ENCODE measurements around the gene RAPGEF1.

Gene RAPGEF1

GRCh38 chr9:131623655-131624330 is 116.1 kb downstream of the RAPGEF1 start:
- no peak for TF ChIP-seq SIN3A (IDR thresholded peaks at IDR 0.05; ENCODE audit: borderline replicate concordance, insufficient read depth, low read length)
- TF ChIP-seq, protein P1, sequence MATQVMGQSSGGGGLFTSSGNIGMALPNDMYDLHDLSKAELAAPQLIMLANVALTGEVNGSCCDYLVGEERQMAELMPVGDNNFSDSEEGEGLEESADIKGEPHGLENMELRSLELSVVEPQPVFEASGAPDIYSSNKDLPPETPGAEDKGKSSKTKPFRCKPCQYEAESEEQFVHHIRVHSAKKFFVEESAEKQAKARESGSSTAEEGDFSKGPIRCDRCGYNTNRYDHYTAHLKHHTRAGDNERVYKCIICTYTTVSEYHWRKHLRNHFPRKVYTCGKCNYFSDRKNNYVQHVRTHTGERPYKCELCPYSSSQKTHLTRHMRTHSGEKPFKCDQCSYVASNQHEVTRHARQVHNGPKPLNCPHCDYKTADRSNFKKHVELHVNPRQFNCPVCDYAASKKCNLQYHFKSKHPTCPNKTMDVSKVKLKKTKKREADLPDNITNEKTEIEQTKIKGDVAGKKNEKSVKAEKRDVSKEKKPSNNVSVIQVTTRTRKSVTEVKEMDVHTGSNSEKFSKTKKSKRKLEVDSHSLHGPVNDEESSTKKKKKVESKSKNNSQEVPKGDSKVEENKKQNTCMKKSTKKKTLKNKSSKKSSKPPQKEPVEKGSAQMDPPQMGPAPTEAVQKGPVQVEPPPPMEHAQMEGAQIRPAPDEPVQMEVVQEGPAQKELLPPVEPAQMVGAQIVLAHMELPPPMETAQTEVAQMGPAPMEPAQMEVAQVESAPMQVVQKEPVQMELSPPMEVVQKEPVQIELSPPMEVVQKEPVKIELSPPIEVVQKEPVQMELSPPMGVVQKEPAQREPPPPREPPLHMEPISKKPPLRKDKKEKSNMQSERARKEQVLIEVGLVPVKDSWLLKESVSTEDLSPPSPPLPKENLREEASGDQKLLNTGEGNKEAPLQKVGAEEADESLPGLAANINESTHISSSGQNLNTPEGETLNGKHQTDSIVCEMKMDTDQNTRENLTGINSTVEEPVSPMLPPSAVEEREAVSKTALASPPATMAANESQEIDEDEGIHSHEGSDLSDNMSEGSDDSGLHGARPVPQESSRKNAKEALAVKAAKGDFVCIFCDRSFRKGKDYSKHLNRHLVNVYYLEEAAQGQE (IDR thresholded peaks at IDR 0.05; ENCODE audit: insufficient read depth in 1 of 2, low read depth in 2 of 2, low read length in 2 of 2) = no peak
- no peak for TF ChIP-seq TAF1 (IDR thresholded peaks at IDR 0.05; ENCODE audit: borderline replicate concordance, insufficient read depth, low read length)
- no peak for TF ChIP-seq FOXP2 (optimal IDR thresholded peaks at IDR 0.05; ENCODE audit: borderline replicate concordance, extremely low read depth, extremely low read length, insufficient read depth)
- no peak for TF ChIP-seq POLR2AphosphoS5 (IDR thresholded peaks at IDR 0.05; ENCODE audit: low read depth, low read length)

- TF ChIP-seq POLR2AphosphoS5 (IDR thresholded peaks at IDR 0.05; ENCODE audit: low read depth, low read length) (no peak), TAF1 (IDR thresholded peaks at IDR 0.05; ENCODE audit: borderline replicate concordance, insufficient read depth, low read length) (no peak), SIN3A (IDR thresholded peaks at IDR 0.05; ENCODE audit: borderline replicate concordance, insufficient read depth, low read length) (no peak), FOXP2 (optimal IDR thresholded peaks at IDR 0.05; ENCODE audit: borderline replicate concordance, extremely low read depth, extremely low read length, insufficient read depth) (no peak)
- TF ChIP-seq, protein P1 (IDR thresholded peaks at IDR 0.05; ENCODE audit: insufficient read depth in 1 of 2, low read depth in 2 of 2, low read length in 2 of 2) = no peak
Measured at GRCh38 chr9:131622523-131622922, 117.4 kb downstream of the RAPGEF1 start.

DNA sequence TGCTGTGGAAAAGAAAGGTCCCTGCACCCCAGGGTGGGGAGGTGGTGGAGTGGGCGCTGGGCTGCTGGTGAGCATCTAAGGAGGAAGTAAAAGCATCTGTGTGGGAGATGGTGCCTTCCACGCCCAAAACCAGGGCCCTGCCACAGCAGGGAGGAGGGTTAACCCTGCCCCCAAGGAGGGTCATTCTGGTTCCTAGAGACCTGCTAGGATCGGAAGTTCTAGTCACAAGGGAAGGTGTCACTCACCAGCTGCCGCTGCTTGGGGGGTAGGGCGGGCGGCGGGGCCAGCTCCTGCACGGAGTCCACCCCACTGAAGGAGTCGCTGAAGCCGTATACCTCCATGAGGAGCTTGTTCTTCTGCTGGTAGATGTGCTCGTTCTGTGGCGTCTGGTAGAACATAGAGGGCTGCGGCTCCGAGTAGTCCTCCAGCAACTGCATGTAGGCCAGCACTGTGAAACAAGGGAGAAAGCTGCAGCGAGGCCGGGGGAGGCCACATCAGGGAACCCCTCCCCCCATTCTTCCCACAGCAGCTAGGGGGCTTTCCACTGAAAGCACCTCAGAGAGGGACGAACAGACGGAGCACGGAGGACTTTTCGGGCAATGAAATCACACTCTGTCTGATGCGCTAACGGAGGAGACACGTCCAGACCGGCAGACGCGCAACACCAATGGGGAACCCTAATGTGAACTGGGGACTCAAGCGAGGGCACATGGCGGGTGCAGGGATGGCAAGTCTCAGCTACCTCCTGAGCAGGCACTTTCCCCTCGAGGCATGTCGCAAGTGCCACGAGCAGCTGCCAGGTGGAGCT is 118.1 kb downstream of the RAPGEF1 start:
- TF ChIP-seq, protein P1 (IDR thresholded peaks at IDR 0.05; ENCODE audit: insufficient read depth in 1 of 2, low read depth in 2 of 2, low read length in 2 of 2) = no peak
- TF ChIP-seq TAF1 (IDR thresholded peaks at IDR 0.05; ENCODE audit: borderline replicate concordance, insufficient read depth, low read length) = no peak
- no peak for TF ChIP-seq SIN3A (IDR thresholded peaks at IDR 0.05; ENCODE audit: borderline replicate concordance, insufficient read depth, low read length)
- no peak for TF ChIP-seq FOXP2 (optimal IDR thresholded peaks at IDR 0.05; ENCODE audit: borderline replicate concordance, extremely low read depth, extremely low read length, insufficient read depth)
- TF ChIP-seq POLR2AphosphoS5 (IDR thresholded peaks at IDR 0.05; ENCODE audit: low read depth, low read length) = no peak

DNA sequence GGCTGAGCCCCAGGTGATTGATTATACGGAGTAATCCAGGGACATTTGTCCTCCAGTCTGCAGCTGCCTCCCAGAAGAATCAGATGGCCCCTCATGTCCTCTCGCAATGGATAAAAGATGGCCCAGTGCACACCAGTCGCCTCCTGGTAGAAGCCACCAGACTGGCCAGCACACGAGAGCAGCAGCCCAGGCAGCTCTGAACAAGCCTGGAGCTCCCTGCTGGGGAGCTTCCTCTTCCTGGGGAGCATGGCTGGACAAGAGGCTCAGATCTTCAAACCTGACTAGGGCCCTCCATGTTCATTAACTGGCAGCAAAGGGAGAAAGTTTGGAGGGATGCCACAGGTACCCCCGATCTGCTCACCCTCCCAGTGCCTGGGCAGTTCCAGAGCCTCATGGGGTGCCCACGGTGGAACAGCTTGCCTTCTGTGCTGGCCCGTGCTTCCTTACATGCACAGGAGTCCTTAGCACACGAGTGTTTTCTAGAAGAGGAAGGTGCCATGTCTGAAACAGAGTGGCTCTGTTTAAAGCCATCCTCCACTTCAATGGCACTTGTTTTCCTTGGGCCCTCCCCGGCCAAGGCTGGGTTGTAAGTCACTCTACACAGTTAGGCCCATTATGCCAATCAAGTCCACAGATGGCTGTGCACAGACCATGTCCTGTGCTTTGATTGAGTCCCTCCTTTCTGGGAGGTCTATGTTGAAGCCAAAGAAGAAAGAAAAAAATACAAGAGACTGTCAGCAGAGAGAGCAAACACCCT is 118.9 kb downstream of the RAPGEF1 start:
- TF ChIP-seq TAF1 (IDR thresholded peaks at IDR 0.05; ENCODE audit: borderline replicate concordance, insufficient read depth, low read length) (no peak), POLR2AphosphoS5 (IDR thresholded peaks at IDR 0.05; ENCODE audit: low read depth, low read length) (no peak), FOXP2 (optimal IDR thresholded peaks at IDR 0.05; ENCODE audit: borderline replicate concordance, extremely low read depth, extremely low read length, insufficient read depth) (no peak), SIN3A (IDR thresholded peaks at IDR 0.05; ENCODE audit: borderline replicate concordance, insufficient read depth, low read length) (no peak)
- TF ChIP-seq, protein P1 (IDR thresholded peaks at IDR 0.05; ENCODE audit: insufficient read depth in 1 of 2, low read depth in 2 of 2, low read length in 2 of 2) = no peak
